ENCODE data around the gene FSIP1. TPM values are rescaled to one million over a fixed set of nuclear protein-coding genes. Genes with fewer than 3 reads are reported as not detected.

FSIP1 gene
- total RNA-seq, 1 donor from 2014 or later, result 0.53 TPM

- no peak for TF ChIP-seq CTCF (IDR thresholded peaks at IDR 0.05)
- CTCF ChIA-PET, result interaction anchor here (1.3 to 2.3 kb wide), 3 partner anchors 261 to 495 kb away, joined by 5 to 14 read pairs (median 5); no protein-coding TSS in a partner anchor
- intact Hi-C loops (cut with micrococcal nuclease), result loop anchor here (5.0 to 10.0 kb wide), 4 partner anchors 193 to 1332 kb away; partner anchors contain the start of genes FAM98B and KNSTRN
- DNase-seq (no peak), ATAC-seq (ENCODE audit: low read depth) (no peak)
- Mint-ChIP-seq H3K36me3 (ENCODE audit: low read depth) (peaks cover 14% of the 10 kb centered on the region), H3K9me3 (no peaks in the 10 kb centered on the region), H3K27me3 (no peaks in the 10 kb centered on the region), H3K4me3 (no peak overlapping the region), H3K27ac (peak overlapping the region; percentile 46), H3K4me1 (peaks cover 44% of the 10 kb centered on the region)
- POLR2A ChIA-PET, result no interaction called here
These were observed 2.0 kb upstream of the FSIP1 start for GRCh38 chr15:39784638-39785037.

GRCh38 chr15:39784125-39784524, 1.5 kb upstream of the FSIP1 start:
- Mint-ChIP-seq H3K27me3 (no peaks in the 10 kb centered on the region), H3K4me1 (peaks cover 44% of the 10 kb centered on the region), H3K4me3 (peak overlapping the region; percentile 98)

GRCh38 chr15:39783244-39783820, 691 bp upstream of the FSIP1 start:
- Mint-ChIP-seq H3K27ac (peak overlapping the region; percentile 91), H3K36me3 (ENCODE audit: low read depth) (peaks cover 14% of the 10 kb centered on the region), H3K4me1 (peaks cover 44% of the 10 kb centered on the region), H3K9me3 (no peaks in the 10 kb centered on the region), H3K4me3 (peak overlapping the region; percentile 98), H3K27me3 (peaks cover 2% of the 10 kb centered on the region)
- DNase-seq (no peak), ATAC-seq (ENCODE audit: low read depth) (no peak)
- CTCF ChIA-PET, result no interaction called here
- intact Hi-C loops (cut with micrococcal nuclease), result loop anchor here (2.0 to 10.0 kb wide), 6 partner anchors 323 to 1331 kb away; partner anchors contain the start of genes BUB1B, FAM98B and KNSTRN
- no peak for TF ChIP-seq CTCF (IDR thresholded peaks at IDR 0.05)
- POLR2A ChIA-PET, result interaction anchor here (1.0 to 1.9 kb wide), 11 partner anchors 14 to 539 kb away, joined by 3 to 9 read pairs (median 4); partner anchors contain the start of genes BMF, EIF2AK4, GPR176 and PLCB2

More at GRCh38 chr15:39784125-39784524, 1.5 kb upstream of the FSIP1 start:
- intact Hi-C loops (cut with micrococcal nuclease), result loop anchor here (5.0 to 10.0 kb wide), 3 partner anchors 598 to 1332 kb away; partner anchors contain the start of genes FAM98B and KNSTRN
- ChIA-PET CTCF (interaction anchor here (1.3 to 2.3 kb wide), 3 partner anchors 261 to 495 kb away, joined by 5 to 14 read pairs (median 5); no protein-coding TSS in a partner anchor), POLR2A (no interaction called here)
- peak overlapping the region; percentile 24 for H3K27ac Mint-ChIP-seq
- no peak for TF ChIP-seq CTCF (IDR thresholded peaks at IDR 0.05)
- ATAC-seq (ENCODE audit: low read depth), result no peak
- DNase-seq, result no peak
- no peaks in the 10 kb centered on the region for H3K9me3 Mint-ChIP-seq
- peaks cover 14% of the 10 kb centered on the region for H3K36me3 Mint-ChIP-seq (ENCODE audit: low read depth)

- H3K27ac Mint-ChIP-seq, result peak overlapping the region; percentile 91
- ChIA-PET POLR2A (interaction anchor here (0.8 to 1.9 kb wide), 9 partner anchors 13 to 541 kb away, joined by 3 to 9 read pairs (median 4); partner anchors contain the start of gene EIF2AK4), CTCF (no interaction called here)
- ATAC-seq (ENCODE audit: low read depth) (no peak), DNase-seq (no peak)
- H3K4me1 Mint-ChIP-seq, result peaks cover 41% of the 10 kb centered on the region
- H3K27me3 Mint-ChIP-seq, result peaks cover 10% of the 10 kb centered on the region
- H3K9me3 Mint-ChIP-seq, result no peaks in the 10 kb centered on the region
- peak overlapping the region; percentile 98 for H3K4me3 Mint-ChIP-seq
- TF ChIP-seq CTCF (IDR thresholded peaks at IDR 0.05), result no peak
- peaks cover 14% of the 10 kb centered on the region for H3K36me3 Mint-ChIP-seq (ENCODE audit: low read depth)
- intact Hi-C loops (cut with micrococcal nuclease), result loop anchor here (1.0 to 10.0 kb wide), 10 partner anchors 137 to 1330 kb away; partner anchors contain the start of genes BUB1B, EIF2AK4, FAM98B and INAFM2
These were observed 706 bp downstream of the FSIP1 start for GRCh38 chr15:39781967-39782302.
